WI38 (cell line): ENCODE measurements around the gene HSPA1A.

ENCODE experiments used
- H3K4me3 ChIP-seq: 2 replicates; pipeline ENCODE4 v1.5.1; 2011; ENCODE audit warnings: low read depth, mild to moderate bottlenecking, control low read depth, low read length
- CTCF ChIP-seq: IDR thresholded peaks from 2 replicates; pipeline ENCODE4 v1.5.1; 2012; ENCODE audit warnings: low read depth, mild to moderate bottlenecking, control low read depth, low read length

The HSPA1A gene

GRCh38 chr6:31861919-31862343 is 46.6 kb downstream of the HSPA1A start:
- no peak for TF ChIP-seq CTCF
- H3K4me3 ChIP-seq = peak overlapping the region; percentile 73

- TF ChIP-seq CTCF = no peak
- H3K4me3 ChIP-seq = peak within 1 kb of the TSS; percentile 73
Observed at GRCh38 chr6:31862344-31863235, 47.2 kb downstream of the HSPA1A start, which contains the start of gene NEU1. TSS of gene NEU1 (minus strand) at chr6:31862821. CDS start at chr6:31862776, 45 bp downstream.

GRCh38 chr6:31864123-31864562 is 48.8 kb downstream of the HSPA1A start:
- peak overlapping the region; percentile 63 for H3K4me3 ChIP-seq

GRCh38 chr6:31864818-31865204 is 49.5 kb downstream of the HSPA1A start:
- H3K4me3 ChIP-seq = no peak overlapping the region
- no peak for TF ChIP-seq CTCF

DNA sequence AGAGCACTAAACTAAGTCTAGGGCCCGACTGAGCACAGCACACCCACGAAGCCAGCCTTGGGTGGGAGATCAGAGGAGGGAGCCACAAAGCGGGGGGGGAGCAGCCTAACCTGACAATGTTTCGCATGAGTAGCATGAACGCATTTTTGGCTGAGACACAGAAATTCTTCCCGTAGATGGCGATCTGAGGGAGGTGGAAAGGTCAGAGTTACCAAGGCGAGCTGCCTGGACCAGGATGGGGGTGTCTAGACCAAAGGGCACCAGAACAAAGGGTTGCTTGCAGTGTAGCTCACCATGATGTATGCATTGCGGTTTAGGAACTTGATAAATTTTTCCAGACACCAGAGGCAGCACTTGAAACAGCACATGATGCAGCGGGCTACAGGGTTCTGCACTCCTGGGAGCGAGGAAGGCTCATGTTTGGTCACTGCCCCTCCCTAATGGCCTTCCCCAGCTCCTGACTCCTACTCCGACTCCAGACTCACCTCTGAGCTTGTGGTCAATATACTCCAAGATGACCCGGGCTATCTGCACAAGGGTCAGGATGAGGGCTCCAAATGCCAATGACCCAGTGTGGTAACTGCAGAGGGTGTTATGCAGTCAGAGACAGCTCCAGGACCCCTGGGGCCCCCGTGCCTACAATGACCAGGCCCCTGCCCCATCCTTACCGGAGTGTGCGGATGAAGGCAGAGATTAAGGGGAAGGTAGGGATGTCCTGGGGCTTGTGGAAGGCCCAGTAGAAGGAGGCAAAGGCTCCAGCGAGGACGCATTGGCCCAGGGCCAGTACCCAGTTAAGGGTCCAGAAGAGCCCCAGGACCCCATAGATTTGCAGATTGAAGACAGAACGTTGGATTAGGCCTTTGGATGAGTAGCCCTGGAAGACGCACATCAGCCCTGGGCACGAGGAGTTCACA is 50.1 kb downstream of the HSPA1A start:
- H3K4me3 ChIP-seq = no peak overlapping the region
- TF ChIP-seq CTCF = no peak
